Panc1 (cell line): ENCODE measurements around the gene MRPL14. TPM values are rescaled to one million over a fixed set of nuclear protein-coding genes. Genes with fewer than 3 reads are reported as not detected.
"Not testable (repeated sequence)": the region's sequence is repeated elsewhere in the genome, so short reads cannot be mapped to it uniquely, and the experiment has no call there.

Experiments used
- ATAC-seq: fragments of 200-7000 bp; cut with Tn5 transposase; 2 replicates; pipeline ENCODE4 v1.9.1; 2020; ENCODE audit warnings: mild to moderate bottlenecking, moderate library complexity
- BruUV-seq: library from RNA; stranded (reverse); fragments of 400-500 nt; replicated peaks from 2 replicates; lab custom pipeline; 2021; lab: Mats Ljungman, UMichigan
- CTCF ChIA-PET: fragments of 300-600 bp; sonication (Branson Sonifier 250); formaldehyde crosslinking; loops from one replicate; lab custom pipeline; 2022; ENCODE audit warnings: antibody characterized with exemption; lab: Charles Lee
- POLR2A ChIA-PET: fragments of 300-600 bp; sonication (Branson Sonifier 250); formaldehyde crosslinking; loops from one replicate; lab custom pipeline; 2022; ENCODE audit warnings: antibody characterized with exemption; lab: Charles Lee
- DNase-seq: peaks from one replicate; pipeline ENCODE4 v3.0.0-alpha.2; 2010; ENCODE audit warnings: low read depth, low spot score
- H3K27ac ChIP-seq: 2 replicates; pipeline ENCODE4 v1.5.1; 2011; ENCODE audit warnings: mild to moderate bottlenecking, low read length, inconsistent platforms
- H3K27me3 ChIP-seq: fragments of 200-500 bp; sonication (Bioruptor generic); 2 replicates; pipeline ENCODE4 v1.6.0; 2014; ENCODE audit warnings: low read length, inconsistent platforms; ENCODE audit not compliant: control insufficient read depth, insufficient read depth
- H3K36me3 ChIP-seq: fragments of 200-500 bp; sonication (Bioruptor generic); 2 replicates; pipeline ENCODE4 v1.5.1; 2014; ENCODE audit warnings: inconsistent platforms, mild to moderate bottlenecking, low read length, moderate library complexity; ENCODE audit not compliant: control insufficient read depth, insufficient read depth
- H3K4me1 ChIP-seq: 2 replicates; pipeline ENCODE4 v1.5.1; 2011; ENCODE audit warnings: inconsistent platforms, mild to moderate bottlenecking, low read length, moderate library complexity; ENCODE audit not compliant: control insufficient read depth, insufficient read depth
- H3K4me3 ChIP-seq, 2 experiments: 2 replicates each; pipeline ENCODE4 v1.5.1; 2011 to 2012; ENCODE audit warnings: low read depth in 2 of 2, low read length in 2 of 2, mild to moderate bottlenecking in 2 of 2, inconsistent platforms in 1 of 2, moderate library complexity in 1 of 2
- H3K9me3 ChIP-seq: fragments of 200-500 bp; sonication (Bioruptor generic); 2 replicates; pipeline ENCODE4 v1.5.1; 2014; ENCODE audit warnings: low read depth, mild to moderate bottlenecking, inconsistent platforms, low read length, moderate library complexity; ENCODE audit not compliant: control insufficient read depth, insufficient read depth
- CTCF ChIP-seq: fragments of 450-650 bp; IDR thresholded peaks from 2 replicates; pipeline ENCODE4 v1.5.1; 2017; ENCODE audit warnings: mild to moderate bottlenecking
- POLR2AphosphoS5 ChIP-seq: IDR thresholded peaks from 2 replicates; pipeline ENCODE4 v1.6.1; 2012; ENCODE audit warnings: mild to moderate bottlenecking, low read depth, low read length, moderate library complexity
- SIN3A ChIP-seq: IDR thresholded peaks from 2 replicates; pipeline ENCODE4 v1.6.1; 2012; ENCODE audit warnings: low read depth, mild to moderate bottlenecking, low read length, moderate library complexity, borderline replicate concordance; ENCODE audit not compliant: insufficient read depth
- TCF7L2 ChIP-seq: IDR thresholded peaks from 2 replicates; pipeline ENCODE4 v1.6.1; 2011; ENCODE audit warnings: mild to moderate bottlenecking, low read depth, low read length, inconsistent platforms
- in situ Hi-C: cut with HindIII; loops from 2 replicates; pipeline ENCODE4 v1.10.0; 2016; ENCODE audit warnings: low sequenced_read_pairs, low pct_unique_long_range_greater_than_20kb
- intact Hi-C: fragments of 100-400 bp; cut with micrococcal nuclease; formaldehyde crosslinking; loops from one replicate; pipeline ENCODE4 v1.10.0; 2022; ENCODE audit not compliant: unreplicated experiment
- total RNA-seq: library from RNA; stranded (reverse); gene quantifications from one replicate; pipeline ENCODE4 v1.2.1, GENCODE V29; 2021; ENCODE audit not compliant: unreplicated experiment
- TF ChIP-seq, protein P1 (sequence below), 2 experiments: IDR thresholded peaks; 2 replicates each; pipeline ENCODE4 v1.6.1; 2011 to 2012; ENCODE audit warnings: low read depth in 2 of 2, control low read depth in 1 of 2, low read length in 1 of 2, mild to moderate bottlenecking in 1 of 2, moderate library complexity in 1 of 2; ENCODE audit not compliant: insufficient read depth in 1 of 2

MRPL14 gene
- total RNA-seq, 1 experiment from 2014 or later = 82.0 TPM

DNA sequence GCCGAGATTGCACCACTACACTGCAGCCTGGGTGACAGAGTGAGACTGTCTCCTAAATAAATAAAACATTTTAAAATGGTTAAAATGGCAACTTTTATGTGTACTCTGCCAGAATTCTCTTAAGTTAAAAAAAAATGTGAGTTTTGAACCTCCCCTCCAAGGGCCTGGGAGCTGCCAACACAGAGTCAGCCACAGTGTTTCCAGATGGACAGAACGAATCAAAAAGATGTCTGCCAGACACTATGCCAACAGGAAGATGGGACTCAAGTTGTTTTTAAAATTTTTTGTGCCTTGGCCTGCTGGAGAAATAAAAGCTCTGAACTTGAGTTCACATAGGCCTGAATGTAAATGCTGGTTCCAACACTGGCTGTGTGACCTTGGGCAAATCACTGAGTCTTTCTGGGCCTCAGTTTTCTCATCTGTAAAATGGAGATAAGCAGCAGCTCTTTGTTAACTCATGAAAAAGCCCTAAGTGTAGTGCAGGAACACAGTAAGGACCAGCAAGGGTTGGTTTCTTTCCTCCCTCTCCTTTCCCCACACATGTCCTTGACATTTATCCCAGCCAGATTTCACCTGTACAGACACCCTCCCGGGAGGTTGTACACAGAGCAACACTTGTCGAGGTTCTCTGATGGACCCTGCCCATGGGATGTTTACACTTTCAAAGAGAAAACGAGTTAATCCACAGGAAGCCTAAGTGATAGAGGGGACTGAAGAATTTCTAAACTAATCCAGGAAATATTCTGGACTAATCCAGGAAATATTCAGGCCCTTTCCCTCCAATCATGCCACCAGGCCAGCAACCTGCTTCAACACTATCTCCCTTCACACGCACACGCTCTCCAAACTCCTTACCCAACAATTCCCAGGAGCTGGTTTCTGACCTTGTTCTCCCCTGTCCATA is 35.0 kb downstream of the MRPL14 start:
- Histone ChIP-seq H3K27ac (no peak overlapping the region), H3K9me3 (no peaks in the 10 kb centered on the region), H3K4me3 (no peak overlapping the region), H3K27me3 (no peaks in the 10 kb centered on the region), H3K4me1 (no peaks in the 10 kb centered on the region), H3K36me3 (no peaks in the 10 kb centered on the region)
- in situ Hi-C loops = no loop called here
- ChIA-PET CTCF (no interaction called here), POLR2A (interaction anchor here (0.6 kb wide), 1 partner anchor 186 kb away, joined by 4 read pairs; no protein-coding TSS in a partner anchor)
- intact Hi-C loops = loop anchor here (10.0 kb wide), 1 partner anchor 163 kb away; the partner anchor contains the start of gene SLC35B2
- no peak for DNase-seq
- no peak for ATAC-seq
- TF ChIP-seq SIN3A (no peak), POLR2AphosphoS5 (no peak), TCF7L2 (no peak), CTCF (no peak)
- TF ChIP-seq, protein P1, sequence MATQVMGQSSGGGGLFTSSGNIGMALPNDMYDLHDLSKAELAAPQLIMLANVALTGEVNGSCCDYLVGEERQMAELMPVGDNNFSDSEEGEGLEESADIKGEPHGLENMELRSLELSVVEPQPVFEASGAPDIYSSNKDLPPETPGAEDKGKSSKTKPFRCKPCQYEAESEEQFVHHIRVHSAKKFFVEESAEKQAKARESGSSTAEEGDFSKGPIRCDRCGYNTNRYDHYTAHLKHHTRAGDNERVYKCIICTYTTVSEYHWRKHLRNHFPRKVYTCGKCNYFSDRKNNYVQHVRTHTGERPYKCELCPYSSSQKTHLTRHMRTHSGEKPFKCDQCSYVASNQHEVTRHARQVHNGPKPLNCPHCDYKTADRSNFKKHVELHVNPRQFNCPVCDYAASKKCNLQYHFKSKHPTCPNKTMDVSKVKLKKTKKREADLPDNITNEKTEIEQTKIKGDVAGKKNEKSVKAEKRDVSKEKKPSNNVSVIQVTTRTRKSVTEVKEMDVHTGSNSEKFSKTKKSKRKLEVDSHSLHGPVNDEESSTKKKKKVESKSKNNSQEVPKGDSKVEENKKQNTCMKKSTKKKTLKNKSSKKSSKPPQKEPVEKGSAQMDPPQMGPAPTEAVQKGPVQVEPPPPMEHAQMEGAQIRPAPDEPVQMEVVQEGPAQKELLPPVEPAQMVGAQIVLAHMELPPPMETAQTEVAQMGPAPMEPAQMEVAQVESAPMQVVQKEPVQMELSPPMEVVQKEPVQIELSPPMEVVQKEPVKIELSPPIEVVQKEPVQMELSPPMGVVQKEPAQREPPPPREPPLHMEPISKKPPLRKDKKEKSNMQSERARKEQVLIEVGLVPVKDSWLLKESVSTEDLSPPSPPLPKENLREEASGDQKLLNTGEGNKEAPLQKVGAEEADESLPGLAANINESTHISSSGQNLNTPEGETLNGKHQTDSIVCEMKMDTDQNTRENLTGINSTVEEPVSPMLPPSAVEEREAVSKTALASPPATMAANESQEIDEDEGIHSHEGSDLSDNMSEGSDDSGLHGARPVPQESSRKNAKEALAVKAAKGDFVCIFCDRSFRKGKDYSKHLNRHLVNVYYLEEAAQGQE (IDR thresholded peaks at IDR 0.05; ENCODE audit: insufficient read depth in 1 of 2, low read depth in 2 of 2, low read length in 1 of 2) = no peak
- TSS peak; percentile 54 for BruUV-seq

DNA sequence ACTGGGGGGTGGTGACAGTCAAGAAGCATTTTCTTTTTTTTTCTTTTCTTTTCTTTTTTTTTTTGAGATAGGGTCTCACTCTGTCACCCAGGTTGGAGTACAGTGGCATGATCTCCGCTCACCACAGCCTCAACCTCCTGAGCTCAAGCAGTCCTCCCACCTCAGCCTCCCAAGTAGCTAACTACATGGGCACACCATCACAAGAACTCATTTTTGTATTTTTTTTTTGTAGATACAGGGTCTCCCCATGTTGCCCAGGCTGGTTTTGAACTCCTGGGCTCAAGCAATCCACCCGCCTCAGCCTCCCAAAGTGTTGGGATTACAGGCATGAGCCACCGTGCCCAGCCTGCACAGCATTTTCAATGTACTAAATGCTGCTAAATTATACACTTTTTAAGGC is 35.9 kb downstream of the MRPL14 start:
- H3K4me3 ChIP-seq, H3K4me1 ChIP-seq, in situ Hi-C loops, ATAC-seq, BruUV-seq, H3K27me3 ChIP-seq, H3K36me3 ChIP-seq, H3K27ac ChIP-seq, H3K9me3 ChIP-seq, DNase-seq: not testable (repeated sequence)
- intact Hi-C loops = loop anchor here (10.0 kb wide), 1 partner anchor 163 kb away; the partner anchor contains the start of gene SLC35B2
- ChIA-PET CTCF (interaction anchor here (0.7 kb wide), 2 partner anchors 9 to 249 kb away, joined by 3 to 4 read pairs; no protein-coding TSS in a partner anchor), POLR2A (interaction anchor here (0.6 kb wide), 1 partner anchor 187 kb away, joined by 4 read pairs; no protein-coding TSS in a partner anchor)
